Measurements from ENCODE around the gene SPATA21.

DNA sequence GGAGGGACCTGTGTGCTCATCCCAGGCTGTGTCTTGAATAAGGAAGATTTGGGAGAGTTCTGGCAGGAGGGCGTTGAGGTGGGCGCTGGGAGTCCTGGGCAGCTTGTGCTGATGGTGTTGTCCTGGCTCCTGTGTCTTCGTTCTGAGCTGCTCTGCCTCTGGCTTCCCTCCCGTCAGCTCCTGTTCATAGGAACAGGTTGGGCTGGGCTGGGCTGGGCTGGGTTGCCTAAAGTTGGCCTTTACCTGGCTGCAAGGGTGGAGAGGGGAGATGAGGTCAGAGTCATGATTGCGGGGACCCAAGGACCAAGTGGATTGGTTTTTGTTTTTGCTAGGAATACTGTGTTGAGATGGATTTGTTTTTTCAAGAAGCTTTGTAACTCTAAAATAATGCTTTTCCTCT is 12.4 kb upstream of the SPATA21 start:
- TF ChIP-seq, protein P1, sequence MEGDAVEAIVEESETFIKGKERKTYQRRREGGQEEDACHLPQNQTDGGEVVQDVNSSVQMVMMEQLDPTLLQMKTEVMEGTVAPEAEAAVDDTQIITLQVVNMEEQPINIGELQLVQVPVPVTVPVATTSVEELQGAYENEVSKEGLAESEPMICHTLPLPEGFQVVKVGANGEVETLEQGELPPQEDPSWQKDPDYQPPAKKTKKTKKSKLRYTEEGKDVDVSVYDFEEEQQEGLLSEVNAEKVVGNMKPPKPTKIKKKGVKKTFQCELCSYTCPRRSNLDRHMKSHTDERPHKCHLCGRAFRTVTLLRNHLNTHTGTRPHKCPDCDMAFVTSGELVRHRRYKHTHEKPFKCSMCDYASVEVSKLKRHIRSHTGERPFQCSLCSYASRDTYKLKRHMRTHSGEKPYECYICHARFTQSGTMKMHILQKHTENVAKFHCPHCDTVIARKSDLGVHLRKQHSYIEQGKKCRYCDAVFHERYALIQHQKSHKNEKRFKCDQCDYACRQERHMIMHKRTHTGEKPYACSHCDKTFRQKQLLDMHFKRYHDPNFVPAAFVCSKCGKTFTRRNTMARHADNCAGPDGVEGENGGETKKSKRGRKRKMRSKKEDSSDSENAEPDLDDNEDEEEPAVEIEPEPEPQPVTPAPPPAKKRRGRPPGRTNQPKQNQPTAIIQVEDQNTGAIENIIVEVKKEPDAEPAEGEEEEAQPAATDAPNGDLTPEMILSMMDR (IDR thresholded peaks at IDR 0.05; ENCODE audit: poor library complexity, severe bottlenecking) = no peak
- TF ChIP-seq RAD21 (conservative IDR thresholded peaks at IDR 0.05) (no peak), POLR2AphosphoS5 (IDR thresholded peaks at IDR 0.05) (no peak), TAF1 (IDR thresholded peaks at IDR 0.05; ENCODE audit: low read depth) (no peak), EZH2 (IDR thresholded peaks at IDR 0.05; ENCODE audit: borderline replicate concordance, insufficient read depth, low read length, poor library complexity, severe bottlenecking) (no peak), MXI1 (conservative IDR thresholded peaks at IDR 0.05; ENCODE audit: poor library complexity, severe bottlenecking) (no peak)
- TF ChIP-seq, protein P2, sequence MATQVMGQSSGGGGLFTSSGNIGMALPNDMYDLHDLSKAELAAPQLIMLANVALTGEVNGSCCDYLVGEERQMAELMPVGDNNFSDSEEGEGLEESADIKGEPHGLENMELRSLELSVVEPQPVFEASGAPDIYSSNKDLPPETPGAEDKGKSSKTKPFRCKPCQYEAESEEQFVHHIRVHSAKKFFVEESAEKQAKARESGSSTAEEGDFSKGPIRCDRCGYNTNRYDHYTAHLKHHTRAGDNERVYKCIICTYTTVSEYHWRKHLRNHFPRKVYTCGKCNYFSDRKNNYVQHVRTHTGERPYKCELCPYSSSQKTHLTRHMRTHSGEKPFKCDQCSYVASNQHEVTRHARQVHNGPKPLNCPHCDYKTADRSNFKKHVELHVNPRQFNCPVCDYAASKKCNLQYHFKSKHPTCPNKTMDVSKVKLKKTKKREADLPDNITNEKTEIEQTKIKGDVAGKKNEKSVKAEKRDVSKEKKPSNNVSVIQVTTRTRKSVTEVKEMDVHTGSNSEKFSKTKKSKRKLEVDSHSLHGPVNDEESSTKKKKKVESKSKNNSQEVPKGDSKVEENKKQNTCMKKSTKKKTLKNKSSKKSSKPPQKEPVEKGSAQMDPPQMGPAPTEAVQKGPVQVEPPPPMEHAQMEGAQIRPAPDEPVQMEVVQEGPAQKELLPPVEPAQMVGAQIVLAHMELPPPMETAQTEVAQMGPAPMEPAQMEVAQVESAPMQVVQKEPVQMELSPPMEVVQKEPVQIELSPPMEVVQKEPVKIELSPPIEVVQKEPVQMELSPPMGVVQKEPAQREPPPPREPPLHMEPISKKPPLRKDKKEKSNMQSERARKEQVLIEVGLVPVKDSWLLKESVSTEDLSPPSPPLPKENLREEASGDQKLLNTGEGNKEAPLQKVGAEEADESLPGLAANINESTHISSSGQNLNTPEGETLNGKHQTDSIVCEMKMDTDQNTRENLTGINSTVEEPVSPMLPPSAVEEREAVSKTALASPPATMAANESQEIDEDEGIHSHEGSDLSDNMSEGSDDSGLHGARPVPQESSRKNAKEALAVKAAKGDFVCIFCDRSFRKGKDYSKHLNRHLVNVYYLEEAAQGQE (IDR thresholded peaks at IDR 0.05; ENCODE audit: borderline replicate concordance) = no peak

Measured in neural cell (in vitro differentiated cells).